ENCODE data around the gene NFE2L2.

NFE2L2 gene

DNA sequence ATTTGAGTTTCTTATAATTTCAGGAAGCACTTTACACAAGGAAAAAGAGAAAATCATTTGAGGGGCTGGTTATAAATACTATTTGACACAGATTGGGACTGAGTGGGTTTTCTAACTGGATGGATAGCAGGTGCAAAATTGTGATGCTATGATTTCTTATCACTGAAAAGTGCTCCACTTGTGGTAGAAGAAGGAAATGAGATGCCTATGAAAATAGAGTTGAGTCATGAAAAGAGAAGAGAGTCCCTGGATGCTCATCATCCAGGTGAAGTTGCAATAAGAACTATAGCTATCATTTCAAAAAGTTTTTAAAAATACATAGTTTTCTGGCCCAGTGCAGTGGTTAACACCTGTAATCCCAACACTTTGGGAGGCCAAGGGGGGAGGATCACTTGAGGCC lies 39.4 kb upstream of the NFE2L2 start:
- no peak overlapping the region for H3K4me3 ChIP-seq (ENCODE audit: low read depth, low read length)
- TF ChIP-seq, protein P1, sequence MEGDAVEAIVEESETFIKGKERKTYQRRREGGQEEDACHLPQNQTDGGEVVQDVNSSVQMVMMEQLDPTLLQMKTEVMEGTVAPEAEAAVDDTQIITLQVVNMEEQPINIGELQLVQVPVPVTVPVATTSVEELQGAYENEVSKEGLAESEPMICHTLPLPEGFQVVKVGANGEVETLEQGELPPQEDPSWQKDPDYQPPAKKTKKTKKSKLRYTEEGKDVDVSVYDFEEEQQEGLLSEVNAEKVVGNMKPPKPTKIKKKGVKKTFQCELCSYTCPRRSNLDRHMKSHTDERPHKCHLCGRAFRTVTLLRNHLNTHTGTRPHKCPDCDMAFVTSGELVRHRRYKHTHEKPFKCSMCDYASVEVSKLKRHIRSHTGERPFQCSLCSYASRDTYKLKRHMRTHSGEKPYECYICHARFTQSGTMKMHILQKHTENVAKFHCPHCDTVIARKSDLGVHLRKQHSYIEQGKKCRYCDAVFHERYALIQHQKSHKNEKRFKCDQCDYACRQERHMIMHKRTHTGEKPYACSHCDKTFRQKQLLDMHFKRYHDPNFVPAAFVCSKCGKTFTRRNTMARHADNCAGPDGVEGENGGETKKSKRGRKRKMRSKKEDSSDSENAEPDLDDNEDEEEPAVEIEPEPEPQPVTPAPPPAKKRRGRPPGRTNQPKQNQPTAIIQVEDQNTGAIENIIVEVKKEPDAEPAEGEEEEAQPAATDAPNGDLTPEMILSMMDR (IDR thresholded peaks at IDR 0.05; ENCODE audit: low read depth, low read length, missing control alignments): no peak
- in situ Hi-C loops (cut with HindIII; ENCODE audit: low sequenced_read_pairs): no loop called here
- no peak for DNase-seq (ENCODE audit: low read depth)

- H3K4me3 ChIP-seq (ENCODE audit: low read depth, low read length): no peak overlapping the region
- DNase-seq (ENCODE audit: low read depth): no peak
- in situ Hi-C loops (cut with HindIII; ENCODE audit: low sequenced_read_pairs): no loop called here
- TF ChIP-seq, protein P1 (IDR thresholded peaks at IDR 0.05; ENCODE audit: low read depth, low read length, missing control alignments): no peak
These were observed 38.0 kb upstream of the NFE2L2 start for GRCh38 chr2:177302552-177302951.

DNA sequence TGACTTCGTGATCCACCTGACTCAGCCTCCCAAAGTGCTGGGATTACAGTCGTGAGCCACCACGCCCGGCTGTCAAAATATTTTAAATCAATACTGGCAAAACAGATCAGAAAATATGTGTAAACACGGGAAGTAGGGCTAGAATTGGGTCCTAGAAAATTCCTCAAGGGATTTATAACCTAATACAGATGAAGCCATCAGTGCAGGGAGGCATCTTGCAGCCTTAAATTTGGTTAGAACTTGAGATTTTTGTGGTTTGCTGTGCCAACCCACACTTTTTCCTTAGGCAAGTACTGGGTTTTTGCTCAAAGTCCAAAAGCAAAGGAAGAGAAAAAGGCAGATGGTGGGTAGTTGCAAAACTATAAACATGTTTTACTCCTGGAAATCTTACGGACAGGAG lies 33.7 kb upstream of the NFE2L2 start:
- DNase-seq (ENCODE audit: low read depth): no peak
- in situ Hi-C loops (cut with HindIII; ENCODE audit: low sequenced_read_pairs): no loop called here
- TF ChIP-seq, protein P1 (IDR thresholded peaks at IDR 0.05; ENCODE audit: low read depth, low read length, missing control alignments): no peak
- H3K4me3 ChIP-seq (ENCODE audit: low read depth, low read length): no peak overlapping the region

- H3K4me3 ChIP-seq (ENCODE audit: low read depth, low read length): no peak overlapping the region
- DNase-seq (ENCODE audit: low read depth): peak; percentile 19
- TF ChIP-seq, protein P1 (IDR thresholded peaks at IDR 0.05; ENCODE audit: low read depth, low read length, missing control alignments): peak; percentile 20
- in situ Hi-C loops (cut with HindIII; ENCODE audit: low sequenced_read_pairs): no loop called here
These were observed 31.5 kb upstream of the NFE2L2 start for GRCh38 chr2:177296040-177296439.

DNA sequence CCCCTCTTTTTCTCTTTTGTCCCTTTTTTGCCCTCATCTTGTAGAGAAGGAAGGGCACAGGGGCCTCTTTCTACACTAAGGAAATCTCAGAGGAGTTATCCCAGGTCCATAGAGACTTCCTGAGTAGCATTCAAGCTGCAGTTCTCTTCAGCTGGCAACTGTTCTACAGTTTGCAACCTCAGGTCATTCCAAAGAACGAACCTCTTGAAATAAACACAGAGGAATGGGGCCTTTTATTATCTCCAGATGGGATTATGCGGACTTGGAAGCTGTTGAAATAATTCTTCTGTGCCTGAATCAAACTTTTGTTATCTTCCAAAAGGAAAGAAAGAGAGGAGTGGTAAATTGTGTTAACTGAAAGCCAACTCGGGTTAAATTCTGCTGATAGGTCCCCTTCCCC lies 31.0 kb upstream of the NFE2L2 start:
- H3K4me3 ChIP-seq (ENCODE audit: low read depth, low read length): no peak overlapping the region
- TF ChIP-seq, protein P1 (IDR thresholded peaks at IDR 0.05; ENCODE audit: low read depth, low read length, missing control alignments): no peak
- in situ Hi-C loops (cut with HindIII; ENCODE audit: low sequenced_read_pairs): no loop called here
- DNase-seq (ENCODE audit: low read depth): peak; percentile 16

- in situ Hi-C loops (cut with HindIII; ENCODE audit: low sequenced_read_pairs): no loop called here
- no peak overlapping the region for H3K4me3 ChIP-seq (ENCODE audit: low read depth, low read length)
- DNase-seq (ENCODE audit: low read depth): no peak
- TF ChIP-seq, protein P1 (IDR thresholded peaks at IDR 0.05; ENCODE audit: low read depth, low read length, missing control alignments): no peak
These were observed 27.2 kb upstream of the NFE2L2 start for GRCh38 chr2:177291701-177292100.
